Measurements from ENCODE around the gene TLCD4.
A peak's percentile ranks its signal among the peaks of the same experiment; 100 is the strongest.

The TLCD4 gene

GRCh38 chr1:95080879-95081278, 36.3 kb upstream of the TLCD4 start:
- H3K4me3 ChIP-seq (ENCODE audit: low read depth, low read length), result no peak overlapping the region
- TF ChIP-seq MAX (IDR thresholded peaks at IDR 0.05; ENCODE audit: low read depth, low read length) (no peak), MYC (IDR thresholded peaks at IDR 0.05; ENCODE audit: low read depth, low read length) (no peak), POLR2A (IDR thresholded peaks at IDR 0.05; ENCODE audit: extremely low read depth, insufficient read length) (no peak)
- TF ChIP-seq, protein P1, sequence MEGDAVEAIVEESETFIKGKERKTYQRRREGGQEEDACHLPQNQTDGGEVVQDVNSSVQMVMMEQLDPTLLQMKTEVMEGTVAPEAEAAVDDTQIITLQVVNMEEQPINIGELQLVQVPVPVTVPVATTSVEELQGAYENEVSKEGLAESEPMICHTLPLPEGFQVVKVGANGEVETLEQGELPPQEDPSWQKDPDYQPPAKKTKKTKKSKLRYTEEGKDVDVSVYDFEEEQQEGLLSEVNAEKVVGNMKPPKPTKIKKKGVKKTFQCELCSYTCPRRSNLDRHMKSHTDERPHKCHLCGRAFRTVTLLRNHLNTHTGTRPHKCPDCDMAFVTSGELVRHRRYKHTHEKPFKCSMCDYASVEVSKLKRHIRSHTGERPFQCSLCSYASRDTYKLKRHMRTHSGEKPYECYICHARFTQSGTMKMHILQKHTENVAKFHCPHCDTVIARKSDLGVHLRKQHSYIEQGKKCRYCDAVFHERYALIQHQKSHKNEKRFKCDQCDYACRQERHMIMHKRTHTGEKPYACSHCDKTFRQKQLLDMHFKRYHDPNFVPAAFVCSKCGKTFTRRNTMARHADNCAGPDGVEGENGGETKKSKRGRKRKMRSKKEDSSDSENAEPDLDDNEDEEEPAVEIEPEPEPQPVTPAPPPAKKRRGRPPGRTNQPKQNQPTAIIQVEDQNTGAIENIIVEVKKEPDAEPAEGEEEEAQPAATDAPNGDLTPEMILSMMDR (IDR thresholded peaks at IDR 0.05; ENCODE audit: low read depth, low read length), result no peak
- no peak for DNase-seq (ENCODE audit: low read depth)

- H3K4me3 ChIP-seq (ENCODE audit: low read depth, low read length), result no peak overlapping the region
- DNase-seq (ENCODE audit: low read depth), result peak; percentile 55
- TF ChIP-seq, protein P1 (IDR thresholded peaks at IDR 0.05; ENCODE audit: low read depth, low read length), result peak; percentile 82
- TF ChIP-seq MYC (IDR thresholded peaks at IDR 0.05; ENCODE audit: low read depth, low read length), result no peak
- no peak for TF ChIP-seq POLR2A (IDR thresholded peaks at IDR 0.05; ENCODE audit: extremely low read depth, insufficient read length)
- TF ChIP-seq MAX (IDR thresholded peaks at IDR 0.05; ENCODE audit: low read depth, low read length), result no peak
Observed at GRCh38 chr1:95084317-95085176, 32.6 kb upstream of the TLCD4 start.

DNA sequence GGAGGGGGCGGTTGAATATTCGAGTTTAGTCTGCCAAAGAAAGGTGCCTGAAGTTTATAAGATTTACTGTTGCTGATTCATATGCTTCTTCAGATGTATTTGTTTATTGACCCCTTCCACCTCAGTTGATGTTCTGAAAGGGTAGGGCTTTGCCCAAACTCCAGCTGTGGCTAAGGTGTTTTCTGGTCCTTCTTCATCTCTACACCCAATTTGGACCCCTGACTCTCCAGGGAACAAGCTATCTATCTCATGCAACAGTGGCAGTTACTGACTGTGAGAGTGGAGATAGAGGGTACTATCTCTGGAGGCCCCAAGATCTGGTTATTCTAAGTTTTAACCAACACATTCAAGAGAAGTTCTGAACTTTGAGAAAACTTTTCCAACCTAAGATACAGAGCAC, 31.8 kb upstream of the TLCD4 start:
- no peak for DNase-seq (ENCODE audit: low read depth)
- no peak overlapping the region for H3K4me3 ChIP-seq (ENCODE audit: low read depth, low read length)
- TF ChIP-seq MYC (IDR thresholded peaks at IDR 0.05; ENCODE audit: low read depth, low read length) (no peak), MAX (IDR thresholded peaks at IDR 0.05; ENCODE audit: low read depth, low read length) (no peak), POLR2A (IDR thresholded peaks at IDR 0.05; ENCODE audit: extremely low read depth, insufficient read length) (no peak)
- TF ChIP-seq, protein P1 (IDR thresholded peaks at IDR 0.05; ENCODE audit: low read depth, low read length), result no peak

DNA sequence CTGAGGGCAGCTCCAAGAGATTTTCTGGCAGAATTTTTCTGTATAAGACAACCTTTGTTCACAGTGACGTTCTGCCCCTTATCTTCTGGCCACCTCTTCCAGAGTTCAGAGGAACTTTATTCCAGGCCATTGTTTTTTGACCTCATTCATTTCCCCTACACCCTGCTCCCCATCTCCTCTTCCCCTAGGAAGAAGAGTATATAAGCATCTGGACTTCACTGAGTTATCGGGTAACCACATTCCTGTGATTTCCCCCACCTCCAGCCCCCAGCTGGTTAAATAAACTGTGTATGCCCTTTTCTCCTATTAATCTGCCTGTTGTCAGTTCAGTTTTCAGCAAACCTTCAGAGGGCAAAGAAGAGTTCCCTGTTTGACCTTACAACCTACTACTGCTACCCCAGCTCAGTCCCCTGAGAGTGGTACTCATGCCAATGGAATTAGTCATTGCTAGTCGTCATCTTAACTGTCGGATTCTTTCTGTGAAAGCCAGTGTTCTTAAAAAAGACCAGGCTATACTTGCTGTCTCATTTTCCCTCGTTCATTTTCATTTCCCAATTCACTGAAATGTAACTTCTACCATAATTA, 30.1 kb upstream of the TLCD4 start:
- DNase-seq (ENCODE audit: low read depth), result peak; percentile 83
- H3K4me3 ChIP-seq (ENCODE audit: low read depth, low read length), result no peak overlapping the region
- TF ChIP-seq, protein P1 (IDR thresholded peaks at IDR 0.05; ENCODE audit: low read depth, low read length), result no peak
- TF ChIP-seq MYC (IDR thresholded peaks at IDR 0.05; ENCODE audit: low read depth, low read length) (no peak), POLR2A (IDR thresholded peaks at IDR 0.05; ENCODE audit: extremely low read depth, insufficient read length) (no peak), MAX (IDR thresholded peaks at IDR 0.05; ENCODE audit: low read depth, low read length) (no peak)

DNA sequence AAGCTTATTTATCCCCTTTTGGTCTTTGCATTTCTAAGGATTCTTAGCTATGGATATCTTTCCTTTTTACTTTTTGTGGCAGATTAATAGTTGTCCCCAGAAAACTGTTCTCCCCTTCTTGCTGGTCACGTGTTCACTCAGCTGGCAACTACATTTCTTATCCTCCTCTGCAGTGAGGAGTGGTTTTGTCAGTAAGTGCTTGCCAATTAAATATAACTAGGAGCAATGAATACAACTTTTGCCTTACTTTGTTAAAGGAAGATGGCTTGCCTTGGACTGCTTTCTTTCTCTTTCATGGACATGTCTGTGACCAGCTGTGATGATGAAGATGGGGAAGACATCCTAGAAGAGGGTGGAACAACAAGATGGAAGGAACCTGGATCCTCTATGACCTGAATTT, 28.9 kb upstream of the TLCD4 start:
- H3K4me3 ChIP-seq (ENCODE audit: low read depth, low read length), result no peak overlapping the region
- DNase-seq (ENCODE audit: low read depth), result no peak
- no peak for TF ChIP-seq MAX (IDR thresholded peaks at IDR 0.05; ENCODE audit: low read depth, low read length)
- TF ChIP-seq, protein P1 (IDR thresholded peaks at IDR 0.05; ENCODE audit: low read depth, low read length), result no peak
- TF ChIP-seq POLR2A (IDR thresholded peaks at IDR 0.05; ENCODE audit: extremely low read depth, insufficient read length), result no peak
- no peak for TF ChIP-seq MYC (IDR thresholded peaks at IDR 0.05; ENCODE audit: low read depth, low read length)

All from NB4 (cell line).